ENCODE data around the gene SPNS2. TPM values are rescaled to one million over a fixed set of nuclear protein-coding genes. Genes with fewer than 3 reads are reported as not detected.

The SPNS2 gene
- total and polyA plus RNA-seq, 2 experiments from 2014 or later = 0.29 TPM; not detected in 1

DNA sequence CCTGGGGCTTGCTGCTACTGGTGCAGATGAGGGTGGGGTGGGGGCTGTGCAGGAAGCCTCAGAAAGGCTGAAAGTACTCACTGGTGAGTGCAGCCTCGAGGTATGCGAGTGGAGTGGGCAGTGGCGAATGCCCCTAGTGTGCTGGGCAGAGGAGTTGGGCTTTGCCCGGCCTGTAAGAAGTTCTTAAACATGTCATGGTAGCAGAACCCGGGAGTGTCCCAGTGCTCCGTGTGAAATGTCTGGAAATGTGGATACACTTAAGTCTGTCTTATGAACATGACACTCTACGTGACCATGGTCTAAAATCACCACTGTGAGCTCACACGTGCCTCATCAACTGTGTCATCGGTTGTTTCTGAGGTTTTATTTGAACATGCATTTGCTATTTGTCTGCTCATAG, 87.4 kb downstream of the SPNS2 start:
- Histone ChIP-seq H3K9ac (no peak overlapping the region), H2AFZ (no peak overlapping the region), H3K9me2 (ENCODE audit: insufficient read depth) (no peaks in the 10 kb centered on the region), H3K4me2 (ENCODE audit: unreplicated experiment) (no peak overlapping the region), H3K36me3 (ENCODE audit: low read depth) (no peaks in the 10 kb centered on the region), H3K4me1 (ENCODE audit: insufficient read depth) (no peaks in the 10 kb centered on the region), H3K9me3 (ENCODE audit: low read depth) (no peaks in the 10 kb centered on the region), H4K20me1 (ENCODE audit: insufficient read depth) (no peaks in the 10 kb centered on the region), H3K27ac (no peak overlapping the region), H3K79me2 (ENCODE audit: insufficient read depth) (no peaks in the 10 kb centered on the region), H3K27me3 (replicated peaks; ENCODE audit: insufficient read depth) (peaks cover 42% of the 10 kb centered on the region), H3K4me3 (no peak overlapping the region), H3F3A (ENCODE audit: insufficient read depth) (no peaks in the 10 kb centered on the region)
- no peak for DNase-seq
- 77 to 81% methylated on average over 9 of the region's 9 CpGs for WGBS, 2 experiments (ENCODE audit: low coverage in 1 of 2, low lambda C conversion rate in 2 of 2, missing lambda C conversion rate in 2 of 2)
- in situ Hi-C loops (cut with MboI) = no loop called here
- TF ChIP-seq EZH2phosphoT487 (IDR thresholded peaks at IDR 0.05; ENCODE audit: insufficient read depth, low read depth) = no peak
- TF ChIP-seq EZH2 (IDR thresholded peaks at IDR 0.05; ENCODE audit: insufficient read depth, poor library complexity, severe bottlenecking) = no peak

DNA sequence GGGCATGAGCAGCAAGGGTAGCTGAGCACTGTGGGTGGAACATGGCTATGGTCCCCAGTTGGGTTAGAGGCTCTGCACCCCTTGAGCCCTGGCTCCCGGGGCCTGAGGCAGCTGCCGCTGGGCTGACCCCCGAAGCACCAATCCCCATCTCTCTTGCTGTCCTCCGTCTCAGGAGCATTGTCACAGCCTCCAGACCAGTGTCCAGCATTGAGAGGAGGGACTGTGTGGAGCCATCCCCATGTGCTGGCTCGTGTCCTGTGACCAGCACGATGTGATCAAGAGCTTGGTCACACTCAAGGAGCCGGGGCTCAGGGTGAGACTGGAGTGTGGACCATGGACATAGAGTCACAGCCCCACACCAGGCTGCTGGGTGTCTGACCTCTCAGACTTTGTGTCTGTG, 88.5 kb downstream of the SPNS2 start:
- no peak overlapping the region for H2AFZ ChIP-seq
- no peaks in the 10 kb centered on the region for H3K79me2 ChIP-seq (ENCODE audit: insufficient read depth)
- H3K36me3 ChIP-seq (ENCODE audit: low read depth) = no peaks in the 10 kb centered on the region
- no peak for DNase-seq
- H3F3A ChIP-seq (ENCODE audit: insufficient read depth) = no peaks in the 10 kb centered on the region
- H3K4me3 ChIP-seq = no peak overlapping the region
- WGBS, 2 experiments (ENCODE audit: low coverage in 1 of 2, low lambda C conversion rate in 2 of 2, missing lambda C conversion rate in 2 of 2) = 58 to 60% methylated on average over 7 of the region's 7 CpGs
- H3K27ac ChIP-seq = no peak overlapping the region
- H3K4me2 ChIP-seq (ENCODE audit: unreplicated experiment) = no peak overlapping the region
- H4K20me1 ChIP-seq (ENCODE audit: insufficient read depth) = no peaks in the 10 kb centered on the region
- no peak for TF ChIP-seq EZH2 (IDR thresholded peaks at IDR 0.05; ENCODE audit: insufficient read depth, poor library complexity, severe bottlenecking)
- TF ChIP-seq EZH2phosphoT487 (IDR thresholded peaks at IDR 0.05; ENCODE audit: insufficient read depth, low read depth) = no peak
- peaks cover 47% of the 10 kb centered on the region for H3K27me3 ChIP-seq (replicated peaks; ENCODE audit: insufficient read depth)
- H3K9me2 ChIP-seq (ENCODE audit: insufficient read depth) = no peaks in the 10 kb centered on the region
- in situ Hi-C loops (cut with MboI) = no loop called here
- H3K9me3 ChIP-seq (ENCODE audit: low read depth) = no peaks in the 10 kb centered on the region
- H3K9ac ChIP-seq = no peak overlapping the region
- no peaks in the 10 kb centered on the region for H3K4me1 ChIP-seq (ENCODE audit: insufficient read depth)

DNA sequence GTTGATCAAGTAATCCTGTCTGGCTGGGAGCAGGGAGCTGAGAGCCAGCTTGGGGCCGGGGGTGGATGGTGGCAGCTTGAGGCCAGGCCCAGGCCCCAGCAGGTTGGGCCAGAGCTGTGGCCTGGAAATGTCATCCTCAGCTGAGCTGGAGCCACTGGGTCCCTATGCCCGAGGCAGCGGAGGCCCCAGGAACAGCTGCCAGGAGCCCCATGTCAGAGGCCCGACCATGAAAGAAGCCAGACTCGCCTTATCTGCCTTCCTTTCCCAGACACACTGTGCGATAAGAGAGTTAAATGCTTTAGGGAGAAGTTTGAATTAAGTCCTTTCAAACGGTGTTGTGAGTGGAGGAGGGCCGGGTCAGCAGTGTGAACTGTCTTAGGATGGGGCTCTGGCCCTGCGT, 89.1 kb downstream of the SPNS2 start:
- H3F3A ChIP-seq (ENCODE audit: insufficient read depth) = no peaks in the 10 kb centered on the region
- H3K79me2 ChIP-seq (ENCODE audit: insufficient read depth) = no peaks in the 10 kb centered on the region
- no peak overlapping the region for H2AFZ ChIP-seq
- H3K36me3 ChIP-seq (ENCODE audit: low read depth) = no peaks in the 10 kb centered on the region
- H3K4me2 ChIP-seq (ENCODE audit: unreplicated experiment) = no peak overlapping the region
- H3K9me2 ChIP-seq (ENCODE audit: insufficient read depth) = no peaks in the 10 kb centered on the region
- H3K9ac ChIP-seq = no peak overlapping the region
- no peak overlapping the region for H3K27ac ChIP-seq
- no peaks in the 10 kb centered on the region for H3K9me3 ChIP-seq (ENCODE audit: low read depth)
- no peak for DNase-seq
- 60% methylated on average over 9 of the region's 9 CpGs for whole genome bisulfite sequencing, 2 experiments (ENCODE audit: low coverage in 1 of 2, low lambda C conversion rate in 2 of 2, missing lambda C conversion rate in 2 of 2)
- H4K20me1 ChIP-seq (ENCODE audit: insufficient read depth) = no peaks in the 10 kb centered on the region
- no peak overlapping the region for H3K4me3 ChIP-seq
- peaks cover 43% of the 10 kb centered on the region for H3K27me3 ChIP-seq (replicated peaks; ENCODE audit: insufficient read depth)
- no peaks in the 10 kb centered on the region for H3K4me1 ChIP-seq (ENCODE audit: insufficient read depth)
- in situ Hi-C loops (cut with MboI) = no loop called here
- TF ChIP-seq EZH2phosphoT487 (IDR thresholded peaks at IDR 0.05; ENCODE audit: insufficient read depth, low read depth) = no peak
- TF ChIP-seq EZH2 (IDR thresholded peaks at IDR 0.05; ENCODE audit: insufficient read depth, poor library complexity, severe bottlenecking) = no peak

DNA sequence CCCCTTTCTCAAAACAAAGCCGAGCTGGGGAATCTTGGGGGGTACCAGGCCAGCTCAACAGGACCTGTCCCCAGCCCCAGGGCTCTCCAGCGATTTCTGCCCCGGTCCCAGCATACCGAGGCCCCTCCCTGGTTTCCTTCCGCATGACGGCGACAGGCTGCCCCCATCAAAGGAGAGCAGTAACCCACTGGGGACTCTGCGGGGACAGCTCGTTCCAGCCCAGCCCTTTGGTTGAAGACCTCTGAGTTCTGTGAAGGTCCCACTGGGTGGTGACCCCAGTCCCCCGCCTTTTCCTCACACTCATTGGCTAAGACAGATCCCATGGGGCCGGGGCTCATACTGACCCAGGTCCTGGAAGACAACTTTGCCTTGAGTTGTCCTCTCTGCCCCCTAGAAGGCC, 89.7 kb downstream of the SPNS2 start:
- Histone ChIP-seq H3K27ac (no peak overlapping the region), H3K79me2 (ENCODE audit: insufficient read depth) (no peaks in the 10 kb centered on the region), H3K9ac (no peak overlapping the region), H3K4me2 (ENCODE audit: unreplicated experiment) (no peak overlapping the region), H3K36me3 (ENCODE audit: low read depth) (no peaks in the 10 kb centered on the region), H3F3A (ENCODE audit: insufficient read depth) (no peaks in the 10 kb centered on the region), H3K4me3 (no peak overlapping the region), H2AFZ (no peak overlapping the region), H3K27me3 (replicated peaks; ENCODE audit: insufficient read depth) (peaks cover 37% of the 10 kb centered on the region), H3K9me3 (ENCODE audit: low read depth) (no peaks in the 10 kb centered on the region), H3K4me1 (ENCODE audit: insufficient read depth) (no peaks in the 10 kb centered on the region), H4K20me1 (ENCODE audit: insufficient read depth) (no peaks in the 10 kb centered on the region), H3K9me2 (ENCODE audit: insufficient read depth) (no peaks in the 10 kb centered on the region)
- DNase-seq = no peak
- TF ChIP-seq EZH2phosphoT487 (IDR thresholded peaks at IDR 0.05; ENCODE audit: insufficient read depth, low read depth) (no peak), EZH2 (IDR thresholded peaks at IDR 0.05; ENCODE audit: insufficient read depth, poor library complexity, severe bottlenecking) (no peak)
- 71 to 80% methylated on average over 11 of the region's 11 CpGs for WGBS, 2 experiments (ENCODE audit: low coverage in 1 of 2, low lambda C conversion rate in 2 of 2, missing lambda C conversion rate in 2 of 2)
- in situ Hi-C loops (cut with MboI) = no loop called here

Other genes with a start within 250 kb of the SPNS2 start
- 24.2 TPM in 2 replicates for gene ANKFY1, start 234.9 kb upstream of the SPNS2 start, total RNA-seq (2014; rRNA removed; shearing (Covaris generic))
- gene ANKFY1, start 234.9 kb upstream of the SPNS2 start, polyA plus RNA-seq (2016; fragmentation: Nextera tagmentation; extraction: Ambion mirVana) = 19.5 and 20.1 TPM in 2 replicates
- gene UBE2G1, start 132.2 kb upstream of the SPNS2 start, total RNA-seq (2014; rRNA removed; shearing (Covaris generic)) = 37.8 and 39.2 TPM in 2 replicates
- gene UBE2G1, start 132.2 kb upstream of the SPNS2 start, polyA plus RNA-seq (2016; fragmentation: Nextera tagmentation; extraction: Ambion mirVana) = 49.4 and 55.8 TPM in 2 replicates
- not detected in 2 replicates for gene SPNS3, start 64.9 kb upstream of the SPNS2 start, total RNA-seq (2014; rRNA removed; shearing (Covaris generic))
- gene SPNS3, start 64.9 kb upstream of the SPNS2 start, polyA plus RNA-seq (2016; fragmentation: Nextera tagmentation; extraction: Ambion mirVana) = not detected in 2 replicates
- 51.7 and 56.4 TPM in 2 replicates for gene MYBBP1A, start 56.5 kb downstream of the SPNS2 start, total RNA-seq (2014; rRNA removed; shearing (Covaris generic))
- gene MYBBP1A, start 56.5 kb downstream of the SPNS2 start, polyA plus RNA-seq (2016; fragmentation: Nextera tagmentation; extraction: Ambion mirVana) = 41.8 and 42.4 TPM in 2 replicates
- gene GGT6, start 61.7 kb downstream of the SPNS2 start, total RNA-seq (2014; rRNA removed; shearing (Covaris generic)) = not detected in 2 replicates
- gene GGT6, start 61.7 kb downstream of the SPNS2 start, polyA plus RNA-seq (2016; fragmentation: Nextera tagmentation; extraction: Ambion mirVana) = not detected in 2 replicates
- gene SMTNL2, start 85.6 kb downstream of the SPNS2 start, total RNA-seq (2014; rRNA removed; shearing (Covaris generic)) = not detected in 2 replicates
- not detected in 2 replicates for gene SMTNL2, start 85.6 kb downstream of the SPNS2 start, polyA plus RNA-seq (2016; fragmentation: Nextera tagmentation; extraction: Ambion mirVana)
- gene ALOX15, start 142.8 kb downstream of the SPNS2 start, total RNA-seq (2014; rRNA removed; shearing (Covaris generic)) = not detected in 2 replicates
- not detected in 2 replicates for gene ALOX15, start 142.8 kb downstream of the SPNS2 start, polyA plus RNA-seq (2016; fragmentation: Nextera tagmentation; extraction: Ambion mirVana)
- 18.8 and 25.6 TPM in 2 replicates for gene PELP1, start 205.3 kb downstream of the SPNS2 start, total RNA-seq (2014; rRNA removed; shearing (Covaris generic))
- 10.4 and 13.6 TPM in 2 replicates for gene PELP1, start 205.3 kb downstream of the SPNS2 start, polyA plus RNA-seq (2016; fragmentation: Nextera tagmentation; extraction: Ambion mirVana)
- 4.1 and 4.8 TPM in 2 replicates for gene ARRB2, start 211.8 kb downstream of the SPNS2 start, total RNA-seq (2014; rRNA removed; shearing (Covaris generic))
- 3.7 and 3.9 TPM in 2 replicates for gene ARRB2, start 211.8 kb downstream of the SPNS2 start, polyA plus RNA-seq (2016; fragmentation: Nextera tagmentation; extraction: Ambion mirVana)
- 14.4 and 16.9 TPM in 2 replicates for gene MED11, start 232.5 kb downstream of the SPNS2 start, total RNA-seq (2014; rRNA removed; shearing (Covaris generic))
- 26.9 and 27.4 TPM in 2 replicates for gene MED11, start 232.5 kb downstream of the SPNS2 start, polyA plus RNA-seq (2016; fragmentation: Nextera tagmentation; extraction: Ambion mirVana)
- gene ZMYND15, start 241.0 kb downstream of the SPNS2 start, total RNA-seq (2014; rRNA removed; shearing (Covaris generic)) = 0.32 and 0.89 TPM in 2 replicates
- 0.16 TPM in 1 of 2 replicates, not detected in the other for gene ZMYND15, start 241.0 kb downstream of the SPNS2 start, polyA plus RNA-seq (2016; fragmentation: Nextera tagmentation; extraction: Ambion mirVana)
- gene CXCL16, start 241.0 kb downstream of the SPNS2 start, total RNA-seq (2014; rRNA removed; shearing (Covaris generic)) = 1.6 and 2.5 TPM in 2 replicates
- gene CXCL16, start 241.0 kb downstream of the SPNS2 start, polyA plus RNA-seq (2016; fragmentation: Nextera tagmentation; extraction: Ambion mirVana) = 4.1 TPM in 2 replicates

Data from GM23248 (cell line).